IMR-90 (cell line): ENCODE measurements around the gene CAPN5. TPM values are rescaled to one million over a fixed set of nuclear protein-coding genes. Genes with fewer than 3 reads are reported as not detected.

Source experiments
- ATAC-seq: fragments of 200-7000 bp; cut with Tn5 transposase; 2 replicates; pipeline ENCODE4 v1.9.1; 2020; ENCODE audit warnings: low read depth, mild to moderate bottlenecking, moderate library complexity
- BruUV-seq: library from RNA; stranded (reverse); fragments of 400-500 nt; replicated peaks from 2 replicates; lab custom pipeline; 2021; lab: Mats Ljungman, UMichigan
- CTCF ChIA-PET: fragments of 300-600 bp; formaldehyde crosslinking; extraction: SDS; loops from one replicate; lab custom pipeline; 2021; ENCODE audit warnings: antibody characterized with exemption; lab: Yijun Ruan, JAX
- POLR2A ChIA-PET: fragments of 300-600 bp; sonication (Branson Sonifier 250); formaldehyde crosslinking; loops from one replicate; lab custom pipeline; 2022; ENCODE audit warnings: antibody characterized with exemption; ENCODE audit not compliant: unreplicated experiment; lab: Charles Lee
- DNase-seq: peaks from one replicate; pipeline ENCODE4 v3.0.0; 2013
- H2AFZ ChIP-seq: replicated peaks from 2 replicates; pipeline ENCODE3; 2013; ENCODE audit warnings: low read length, mild to moderate bottlenecking; ENCODE audit not compliant: poor library complexity
- H2AK5ac ChIP-seq: 2 replicates; pipeline ENCODE4 v1.6.1; 2013; ENCODE audit warnings: low read depth, low read length, inconsistent platforms
- H2AK9ac ChIP-seq: replicated peaks from 2 replicates; pipeline ENCODE3; 2013; ENCODE audit warnings: mild to moderate bottlenecking, low read depth, low read length, moderate library complexity; ENCODE audit not compliant: poor library complexity
- H2BK120ac ChIP-seq: 2 replicates; pipeline ENCODE4 v1.6.1; 2013; ENCODE audit warnings: low read depth, low read length, inconsistent platforms
- H2BK15ac ChIP-seq: 3 replicates; pipeline ENCODE4 v1.6.1; 2013; ENCODE audit warnings: low read depth, low read length, inconsistent platforms
- H2BK20ac ChIP-seq: 2 replicates; pipeline ENCODE4 v1.6.1; 2013; ENCODE audit warnings: low read depth, mild to moderate bottlenecking, inconsistent platforms, low read length, moderate library complexity
- H2BK5ac ChIP-seq: 2 replicates; pipeline ENCODE4 v1.6.1; 2013; ENCODE audit warnings: mild to moderate bottlenecking, low read depth, low read length, inconsistent platforms; ENCODE audit not compliant: poor library complexity, severe bottlenecking
- H3K14ac ChIP-seq: replicated peaks from 2 replicates; pipeline ENCODE4 v1.6.1; 2013; ENCODE audit warnings: low read depth, low read length, inconsistent platforms
- H3K18ac ChIP-seq: 2 replicates; pipeline ENCODE4 v1.6.1; 2013; ENCODE audit warnings: low read depth, low read length, control low read depth
- H3K23ac ChIP-seq: 2 replicates; pipeline ENCODE4 v1.6.1; 2013; ENCODE audit warnings: low read depth, low read length, inconsistent platforms
- H3K27ac ChIP-seq: 2 replicates; pipeline ENCODE4 v1.5.1; 2013; ENCODE audit warnings: mild to moderate bottlenecking, control low read depth, low read length; ENCODE audit not compliant: insufficient read depth
- H3K27me3 ChIP-seq: 2 replicates; pipeline ENCODE4 v1.6.1; 2013; ENCODE audit warnings: low read length; ENCODE audit not compliant: control insufficient read depth, insufficient read depth
- H3K36me3 ChIP-seq: 2 replicates; pipeline ENCODE4 v1.6.1; 2013; ENCODE audit warnings: low read length, mixed read lengths; ENCODE audit not compliant: control insufficient read depth, insufficient read depth
- H3K4ac ChIP-seq: 2 replicates; pipeline ENCODE4 v1.6.1; 2013; ENCODE audit warnings: low read depth, low read length, inconsistent platforms
- H3K4me1 ChIP-seq: 2 replicates; pipeline ENCODE4 v1.6.1; 2013; ENCODE audit warnings: low read length, mixed read lengths; ENCODE audit not compliant: control insufficient read depth, insufficient read depth
- H3K4me2 ChIP-seq: 2 replicates; pipeline ENCODE4 v1.6.1; 2013; ENCODE audit warnings: low read depth, mild to moderate bottlenecking, control low read depth, low read length, moderate library complexity
- H3K4me3 ChIP-seq: 2 replicates; pipeline ENCODE4 v1.5.1; 2013; ENCODE audit warnings: low read depth, mild to moderate bottlenecking, control low read depth, low read length, moderate library complexity; ENCODE audit not compliant: insufficient read depth
- H3K56ac ChIP-seq: 2 replicates; pipeline ENCODE4 v1.6.1; 2013; ENCODE audit warnings: low read length, inconsistent platforms; ENCODE audit not compliant: insufficient read depth; ENCODE audit errors: extremely low read depth
- H3K79me1 ChIP-seq, 2 experiments: 2 replicates each; pipeline ENCODE4 v1.6.1; 2013; ENCODE audit warnings: low read length in 2 of 2, inconsistent platforms in 1 of 2, low read depth in 1 of 2
- H3K9ac ChIP-seq: 2 replicates; pipeline ENCODE4 v1.6.1; 2013; ENCODE audit warnings: low read depth, low read length, control low read depth
- H3K9me1 ChIP-seq: 2 replicates; pipeline ENCODE4 v1.6.1; 2013; ENCODE audit warnings: low read length, inconsistent platforms; ENCODE audit not compliant: insufficient read depth
- H3K9me3 ChIP-seq: 2 replicates; pipeline ENCODE4 v1.6.1; 2013; ENCODE audit warnings: low read length; ENCODE audit not compliant: control insufficient read depth, insufficient read depth
- H4K20me1 ChIP-seq: 2 replicates; pipeline ENCODE4 v1.6.1; 2013; ENCODE audit warnings: low read length, inconsistent platforms; ENCODE audit not compliant: insufficient read depth
- H4K5ac ChIP-seq: 2 replicates; pipeline ENCODE4 v1.6.1; 2013; ENCODE audit warnings: mild to moderate bottlenecking, low read depth, low read length, control low read depth
- H4K8ac ChIP-seq, 2 experiments: 2 replicates each; pipeline ENCODE4 v1.6.1; 2013; ENCODE audit warnings: low read depth in 2 of 2, low read length in 2 of 2, control low read depth in 1 of 2, inconsistent platforms in 1 of 2
- H4K91ac ChIP-seq: 2 replicates; pipeline ENCODE4 v1.6.1; 2013; ENCODE audit warnings: low read depth, low read length, inconsistent platforms; ENCODE audit not compliant: insufficient read depth
- BHLHE40 ChIP-seq: fragments of 150-350 bp; IDR thresholded peaks from 2 replicates; pipeline ENCODE4 v1.6.1; 2016; ENCODE audit warnings: mild to moderate bottlenecking, low read depth, low read length
- CEBPB ChIP-seq: IDR thresholded peaks from 2 replicates; pipeline ENCODE4 v1.6.1; 2012; ENCODE audit warnings: low read depth, low read length, improper control_type of control experiment
- CHD1 ChIP-seq: IDR thresholded peaks from 2 replicates; pipeline ENCODE4 v1.6.1; 2012; ENCODE audit warnings: low read depth, low read length, improper control_type of control experiment
- CTCF ChIP-seq: conservative IDR thresholded peaks from 2 replicates; pipeline ENCODE4 v1.5.1; 2012; ENCODE audit warnings: mild to moderate bottlenecking, low read depth, low read length, improper control_type of control experiment
- FOS ChIP-seq: fragments of 150-350 bp; IDR thresholded peaks from 2 replicates; pipeline ENCODE4 v1.6.1; 2016; ENCODE audit warnings: low read depth, low read length
- MAFK ChIP-seq: IDR thresholded peaks from 2 replicates; pipeline ENCODE4 v1.6.1; 2012; ENCODE audit warnings: low read depth, low read length, improper control_type of control experiment
- NFE2L2 ChIP-seq: fragments of 150-350 bp; IDR thresholded peaks from 2 replicates; pipeline ENCODE4 v1.6.1; 2016; ENCODE audit warnings: low read depth, mild to moderate bottlenecking, low read length
- POLR2A ChIP-seq: IDR thresholded peaks from 2 replicates; pipeline ENCODE4 v1.6.1; 2012; ENCODE audit warnings: mild to moderate bottlenecking, low read depth, low read length
- RAD21 ChIP-seq: IDR thresholded peaks from 2 replicates; pipeline ENCODE4 v1.6.1; 2012; ENCODE audit warnings: low read length, improper control_type of control experiment
- RCOR1 ChIP-seq: IDR thresholded peaks from 2 replicates; pipeline ENCODE4 v1.6.1; 2012; ENCODE audit warnings: mild to moderate bottlenecking, low read length, improper control_type of control experiment; ENCODE audit not compliant: insufficient replicate concordance
- RFX5 ChIP-seq: IDR thresholded peaks from 2 replicates; pipeline ENCODE4 v1.8.0; 2012; ENCODE audit warnings: low read depth, mild to moderate bottlenecking, low read length, moderate library complexity
- SMC3 ChIP-seq: fragments of 150-350 bp; IDR thresholded peaks from 2 replicates; pipeline ENCODE4 v1.6.1; 2016; ENCODE audit warnings: low read depth, mild to moderate bottlenecking, antibody characterized with exemption, low read length, moderate library complexity
- USF2 ChIP-seq: fragments of 150-350 bp; IDR thresholded peaks from 2 replicates; pipeline ENCODE4 v1.6.1; 2017; ENCODE audit warnings: mild to moderate bottlenecking, antibody characterized with exemption, low read length, low read depth
- WGBS, 2 experiments: methylation state at CpG; one replicate each; pipeline versions ENCODE4 v1.1.5 to v1.1.7; 2013; ENCODE audit warnings: missing lambda C conversion rate in 2 of 2; ENCODE audit not compliant: insufficient read length in 1 of 2; ENCODE audit errors: extremely low coverage in 2 of 2; 5-methylcytosine and 5-hydroxymethylcytosine counted together
- dilution Hi-C: fragments of 300-500 bp; cut with HindIII; formaldehyde crosslinking; loops from one replicate; pipeline ENCODE4 v1.14.3; 2018; ENCODE audit warnings: low sequenced_read_pairs; ENCODE audit not compliant: unreplicated experiment
- in situ Hi-C: fragments of 300-500 bp; cut with MboI; formaldehyde crosslinking; loops from 3 replicates; pipeline ENCODE4 v1.14.3; 2019; ENCODE audit warnings: low sequenced_read_pairs, inconsistent platforms, mixed read lengths
- intact Hi-C: fragments of 100-400 bp; cut with micrococcal nuclease; formaldehyde crosslinking; loops from 2 replicates; pipeline ENCODE4 v1.10.0; 2022
- polyA plus RNA-seq, 3 experiments: library from polyadenylated mRNA; depleted of rRNA; stranded (reverse); fragments of >200 nt; gene quantifications; 2 replicates each; pipeline ENCODE4 v1.2.3, GENCODE V29; 2012; ENCODE audit warnings: low replicate concordance in 1 of 3
- total RNA-seq: library from RNA; depleted of rRNA; stranded (reverse); fragments of >200 nt; gene quantifications from 2 replicates; pipeline ENCODE4 v1.2.3, GENCODE V29; 2012

The CAPN5 gene
- total and polyA plus RNA-seq, 2 of the 4 experiments (the other 2 are of a cell fraction) = 8.1 to 24.0 TPM

GRCh38 chr11:77153276-77154185 is 86.8 kb downstream of the CAPN5 start (continued):
- no peak for TF ChIP-seq MAFK

GRCh38 chr11:77154381-77155081 is 87.8 kb downstream of the CAPN5 start:
- dilution Hi-C loops (no loop called here), intact Hi-C loops (no loop called here), in situ Hi-C loops (no loop called here)
- no peak overlapping the region for H3K4me2 ChIP-seq
- no peaks in the 10 kb centered on the region for H3K9me1 ChIP-seq
- H2BK5ac ChIP-seq = no peak overlapping the region
- no peak overlapping the region for H3K4me3 ChIP-seq
- H2BK15ac ChIP-seq = no peak overlapping the region
- H3K4me1 ChIP-seq = no peaks in the 10 kb centered on the region
- H3K27me3 ChIP-seq = peaks cover 59% of the 10 kb centered on the region
- ChIA-PET CTCF (no interaction called here), POLR2A (interaction anchor here (0.6 kb wide), 1 partner anchor 30 kb away, joined by 3 read pairs; no protein-coding TSS in a partner anchor)
- no peak overlapping the region for H2BK120ac ChIP-seq
- no peak overlapping the region for H2BK20ac ChIP-seq
- WGBS, 2 experiments = 50% methylated on average over 1 of the region's 10 CpGs; no CpG with 5 or more reads in 1 of the 2 experiments
- H2AK5ac ChIP-seq = no peak overlapping the region
- H3K56ac ChIP-seq = no peak overlapping the region
- H3K9ac ChIP-seq = no peak overlapping the region
- no peak overlapping the region for H2AFZ ChIP-seq
- no peak overlapping the region for H3K27ac ChIP-seq
- no TSS peak for BruUV-seq
- no peak overlapping the region for H4K8ac ChIP-seq
- H3K9me3 ChIP-seq = no peaks in the 10 kb centered on the region
- H3K4ac ChIP-seq = no peak overlapping the region
- H3K23ac ChIP-seq = no peak overlapping the region
- H4K91ac ChIP-seq = no peak overlapping the region
- no peak overlapping the region for H4K5ac ChIP-seq
- no peak overlapping the region for H2AK9ac ChIP-seq
- ATAC-seq = no peak
- no peak overlapping the region for H3K14ac ChIP-seq
- H3K18ac ChIP-seq = no peak overlapping the region
- no peaks in the 10 kb centered on the region for H3K36me3 ChIP-seq
- no peak for DNase-seq
- no peaks in the 10 kb centered on the region for H4K20me1 ChIP-seq
- H3K79me1 ChIP-seq = no peaks in the 10 kb centered on the region
- TF ChIP-seq MAFK = no peak
- no peak for TF ChIP-seq USF2
- TF ChIP-seq CHD1 = no peak
- no peak for TF ChIP-seq SMC3
- no peak for TF ChIP-seq RCOR1
- no peak for TF ChIP-seq NFE2L2
- no peak for TF ChIP-seq CEBPB
- no peak for TF ChIP-seq CTCF
- TF ChIP-seq RAD21 = no peak
- TF ChIP-seq BHLHE40 = no peak
- no peak for TF ChIP-seq FOS
- TF ChIP-seq RFX5 = no peak
- TF ChIP-seq POLR2A = no peak
